HG03565 (cell line): ENCODE results near the gene USP17L11.
"Not testable (repeated sequence)": the region's sequence is repeated elsewhere in the genome, so short reads cannot be mapped to it uniquely, and the experiment has no call there.

ENCODE experiments used
- ATAC-seq: cut with Tn5 transposase; IDR thresholded peaks from one replicate; pipeline ENCODE4 v1.9.1; 2021; ENCODE audit warnings: mild to moderate bottlenecking, moderate library complexity; ENCODE audit not compliant: unreplicated experiment

The USP17L11 gene

GRCh38 chr4:9215105-9215504, at the start of gene USP17L11:
TSS of gene USP17L11 (plus strand) at chr4:9215405. CDS start at chr4:9215405, 0 bp downstream.
- not testable (repeated sequence) for ATAC-seq

GRCh38 chr4:9165990-9166389, 49.2 kb upstream of the USP17L11 start:
- not testable (repeated sequence) for ATAC-seq

- not testable (repeated sequence) for ATAC-seq
These were observed 45.3 kb upstream of the USP17L11 start, which contains the start of gene FAM90A26 for GRCh38 chr4:9169791-9170459. TSS of gene FAM90A26 (plus strand) at chr4:9170409. CDS start at chr4:9173173, 2,764 bp downstream.

GRCh38 chr4:9210357-9210756, 4.8 kb upstream of the USP17L11 start, which contains the start of gene USP17L10:
TSS of gene USP17L10 (plus strand) at chr4:9210657. CDS start at chr4:9210657, 0 bp downstream.
- not testable (repeated sequence) for ATAC-seq

- not testable (repeated sequence) for ATAC-seq
These were observed 504 bp upstream of the USP17L11 start for GRCh38 chr4:9214701-9215100.

GRCh38 chr4:9219852-9220251, 4.6 kb downstream of the USP17L11 start, which contains the start of gene USP17L12:
TSS of gene USP17L12 (plus strand) at chr4:9220152. CDS start at chr4:9220152, 0 bp downstream.
- not testable (repeated sequence) for ATAC-seq

GRCh38 chr4:9224596-9224995, 9.4 kb downstream of the USP17L11 start, which contains the start of gene USP17L13:
TSS of gene USP17L13 (plus strand) at chr4:9224896. CDS start at chr4:9224896, 0 bp downstream.
- ATAC-seq = not testable (repeated sequence)

- ATAC-seq = not testable (repeated sequence)
These were observed 15.0 kb downstream of the USP17L11 start for GRCh38 chr4:9230249-9230648.

GRCh38 chr4:9234085-9234484, 18.9 kb downstream of the USP17L11 start, which contains the start of gene USP17L15:
TSS of gene USP17L15 (plus strand) at chr4:9234385. CDS start at chr4:9234385, 0 bp downstream.
- not testable (repeated sequence) for ATAC-seq

GRCh38 chr4:9238461-9238860, 23.3 kb downstream of the USP17L11 start:
- not testable (repeated sequence) for ATAC-seq

GRCh38 chr4:9243579-9243978, 28.4 kb downstream of the USP17L11 start, which contains the start of gene USP17L17:
TSS of gene USP17L17 (plus strand) at chr4:9243879. CDS start at chr4:9243879, 0 bp downstream.
- not testable (repeated sequence) for ATAC-seq

GRCh38 chr4:9247953-9248680, 32.9 kb downstream of the USP17L11 start, which contains the start of gene USP17L18:
TSS of gene USP17L18 (plus strand) at chr4:9248630. CDS start at chr4:9248630, 0 bp downstream.
- ATAC-seq = not testable (repeated sequence)

- ATAC-seq = not testable (repeated sequence)
These were observed 37.9 kb downstream of the USP17L11 start, which contains the start of gene USP17L19 for GRCh38 chr4:9253078-9253477. TSS of gene USP17L19 (plus strand) at chr4:9253378. CDS start at chr4:9253378, 0 bp downstream.

- ATAC-seq = not testable (repeated sequence)
These were observed 42.6 kb downstream of the USP17L11 start, which contains the start of gene USP17L20 for GRCh38 chr4:9257824-9258223. TSS of gene USP17L20 (plus strand) at chr4:9258124. CDS start at chr4:9258124, 0 bp downstream.

- not testable (repeated sequence) for ATAC-seq
These were observed 47.4 kb downstream of the USP17L11 start, which contains the start of gene USP17L21 for GRCh38 chr4:9262572-9262971. TSS of gene USP17L21 (plus strand) at chr4:9262872. CDS start at chr4:9262872, 0 bp downstream.
